H9 (cell line): ENCODE results near the gene GGT5. TPM values are rescaled to one million over a fixed set of nuclear protein-coding genes. Genes with fewer than 3 reads are reported as not detected.

ENCODE experiments used
- DNase-seq: peaks from one replicate; pipeline ENCODE4 v3.0.0-alpha.2; 2017
- H2AFZ ChIP-seq: one replicate; pipeline ENCODE4 v1.6.1; 2013; ENCODE audit warnings: mild to moderate bottlenecking, low read length, control low read depth, moderate library complexity
- H2AK5ac ChIP-seq: 2 replicates; pipeline ENCODE4 v1.6.1; 2013; ENCODE audit warnings: low read length, control low read depth, mixed read lengths; ENCODE audit not compliant: insufficient read length
- H2BK120ac ChIP-seq: one replicate; pipeline ENCODE4 v1.6.1; 2013; ENCODE audit warnings: low read depth, mild to moderate bottlenecking, low read length, control low read depth, inconsistent platforms; ENCODE audit not compliant: poor library complexity, severe bottlenecking
- H2BK12ac ChIP-seq: 2 replicates; pipeline ENCODE4 v1.6.1; 2013; ENCODE audit warnings: low read length, control low read depth, mixed read lengths, low read depth; ENCODE audit not compliant: insufficient read length
- H2BK15ac ChIP-seq: 2 replicates; pipeline ENCODE4 v1.6.1; 2013; ENCODE audit warnings: low read depth, low read length, control low read depth
- H2BK20ac ChIP-seq: one replicate; pipeline ENCODE4 v1.6.1; 2013; ENCODE audit warnings: low read depth, mild to moderate bottlenecking, low read length, control low read depth, inconsistent platforms; ENCODE audit not compliant: poor library complexity, severe bottlenecking
- H2BK5ac ChIP-seq: 2 replicates; pipeline ENCODE4 v1.6.1; 2013; ENCODE audit warnings: low read length, control low read depth, mixed read lengths; ENCODE audit not compliant: insufficient read length
- H3K14ac ChIP-seq: 2 replicates; pipeline ENCODE4 v1.6.1; 2013; ENCODE audit warnings: low read length, control low read depth; ENCODE audit not compliant: insufficient read depth
- H3K18ac ChIP-seq: 2 replicates; pipeline ENCODE4 v1.6.1; 2013; ENCODE audit warnings: low read depth, mild to moderate bottlenecking, mixed read lengths, low read length, control low read depth; ENCODE audit not compliant: insufficient read length
- H3K23ac ChIP-seq: 2 replicates; pipeline ENCODE4 v1.6.1; 2013; ENCODE audit warnings: low read length, control low read depth, mixed read lengths, low read depth; ENCODE audit not compliant: insufficient read length
- H3K23me2 ChIP-seq: 2 replicates; pipeline ENCODE4 v1.6.1; 2013; ENCODE audit warnings: low read depth, mild to moderate bottlenecking, mixed read lengths, low read length, control low read depth; ENCODE audit not compliant: insufficient read length, poor library complexity, severe bottlenecking
- H3K27ac ChIP-seq: 2 replicates; pipeline ENCODE4 v1.5.1; 2013; ENCODE audit warnings: low read length, control low read depth, mixed read lengths, low read depth; ENCODE audit not compliant: insufficient read length
- H3K27me3 ChIP-seq: 2 replicates; pipeline ENCODE4 v1.6.1; 2013; ENCODE audit warnings: low read length, control low read depth, inconsistent platforms; ENCODE audit not compliant: insufficient read depth
- H3K4ac ChIP-seq: 2 replicates; pipeline ENCODE4 v1.6.1; 2013; ENCODE audit warnings: low read depth, mild to moderate bottlenecking, control low read depth, inconsistent platforms, low read length, moderate library complexity
- H3K4me1 ChIP-seq: 2 replicates; pipeline ENCODE4 v1.6.1; 2013; ENCODE audit warnings: low read length, control low read depth, inconsistent platforms; ENCODE audit not compliant: insufficient read depth
- H3K4me2 ChIP-seq: 2 replicates; pipeline ENCODE4 v1.6.1; 2013; ENCODE audit warnings: low read length, control low read depth, mixed read lengths; ENCODE audit not compliant: insufficient read length, insufficient read depth
- H3K56ac ChIP-seq: 2 replicates; pipeline ENCODE4 v1.6.1; 2013; ENCODE audit warnings: low read depth, mild to moderate bottlenecking, mixed read lengths, low read length, control low read depth; ENCODE audit not compliant: insufficient read length
- H3K79me1 ChIP-seq: 2 replicates; pipeline ENCODE4 v1.6.1; 2013; ENCODE audit warnings: low read depth, mild to moderate bottlenecking, moderate library complexity, low read length, control low read depth, inconsistent platforms; ENCODE audit not compliant: insufficient read depth, poor library complexity, severe bottlenecking
- H3K79me2 ChIP-seq: 2 replicates; pipeline ENCODE4 v1.6.1; 2013; ENCODE audit warnings: low read length, control low read depth, inconsistent platforms; ENCODE audit not compliant: insufficient read depth
- H3K9ac ChIP-seq: 2 replicates; pipeline ENCODE4 v1.6.1; 2013; ENCODE audit warnings: low read length, control low read depth, mixed read lengths; ENCODE audit not compliant: insufficient read length; ENCODE audit errors: extremely low read depth
- H3K9me3 ChIP-seq: one replicate; pipeline ENCODE4 v1.6.1; 2013; ENCODE audit warnings: low read depth, low read length, inconsistent platforms; ENCODE audit not compliant: control insufficient read depth
- H3T11ph ChIP-seq: one replicate; pipeline ENCODE4 v1.6.1; 2013; ENCODE audit warnings: mild to moderate bottlenecking, low read length, control low read depth, inconsistent platforms
- H4K20me1 ChIP-seq: one replicate; pipeline ENCODE4 v1.6.1; 2013; ENCODE audit not compliant: control insufficient read depth, insufficient read length, insufficient read depth
- H4K5ac ChIP-seq: 2 replicates; pipeline ENCODE4 v1.6.1; 2013; ENCODE audit warnings: low read depth, mild to moderate bottlenecking, mixed read lengths, low read length, control low read depth; ENCODE audit not compliant: insufficient read length
- H4K8ac ChIP-seq: replicated peaks from 2 replicates; pipeline ENCODE4 v1.6.1; 2013; ENCODE audit warnings: low read length, control low read depth, mixed read lengths, low read depth; ENCODE audit not compliant: insufficient read length
- H4K91ac ChIP-seq: 2 replicates; pipeline ENCODE4 v1.6.1; 2013; ENCODE audit warnings: low read depth, mild to moderate bottlenecking, moderate library complexity, mixed read lengths, low read length, control low read depth; ENCODE audit not compliant: insufficient read length
- H3K27ac Mint-ChIP-seq, 3 experiments: 2 replicates in 2 of 3; 3 replicates in 1 of 3; pipeline ENCODE4 v1.8.0; 2020 to 2021; ENCODE audit warnings: mixed read lengths in 3 of 3, mild to moderate bottlenecking in 1 of 3, moderate library complexity in 1 of 3
- H3K27me3 Mint-ChIP-seq: 2 replicates; pipeline ENCODE4 v1.8.0; 2021; ENCODE audit warnings: low read depth, mild to moderate bottlenecking, moderate library complexity, mixed read lengths
- H3K36me3 Mint-ChIP-seq, 3 experiments: 2 replicates in 2 of 3; 3 replicates in 1 of 3; pipeline ENCODE4 v1.8.0; 2020 to 2021; ENCODE audit warnings: low read depth in 3 of 3, mixed read lengths in 3 of 3; ENCODE audit not compliant: insufficient read depth in 1 of 3
- H3K4me1 Mint-ChIP-seq, 2 experiments: 2 replicates each; pipeline ENCODE4 v1.8.0; 2020; ENCODE audit warnings: mixed read lengths in 2 of 2
- H3K4me3 Mint-ChIP-seq, 2 experiments: 2 replicates in 1 of 2; 3 replicates in 1 of 2; pipeline ENCODE4 v1.8.0; 2020 to 2021; ENCODE audit warnings: mild to moderate bottlenecking in 2 of 2, mixed read lengths in 2 of 2, moderate library complexity in 1 of 2
- H3K9me3 Mint-ChIP-seq, 2 experiments: 2 replicates in 1 of 2; 3 replicates in 1 of 2; pipeline ENCODE4 v1.8.0; 2020; ENCODE audit warnings: mild to moderate bottlenecking in 2 of 2, mixed read lengths in 2 of 2, moderate library complexity in 1 of 2
- WGBS: extraction: QIAGEN DNeasy Blood & Tissue Kit; methylation state at CpG from one replicate; pipeline ENCODE4 v1.1.7; 2013; ENCODE audit warnings: missing lambda C conversion rate, low lambda C conversion rate, mixed read lengths; ENCODE audit not compliant: insufficient read length; ENCODE audit errors: extremely low coverage; 5-methylcytosine and 5-hydroxymethylcytosine counted together
- total RNA-seq: library from RNA; stranded (reverse); gene quantifications from 2 replicates; pipeline ENCODE4 v1.2.1, GENCODE V29; 2021
- TF ChIP-seq, protein P1 (sequence below): fragments of 200-600 bp; sonication (generic); conservative IDR thresholded peaks from 3 replicates; pipeline ENCODE4 v1.8.0; 2021; ENCODE audit warnings: antibody characterized with exemption, mild to moderate bottlenecking

The GGT5 gene
- total RNA-seq, 1 experiment from 2014 or later: 0.20 TPM

DNA sequence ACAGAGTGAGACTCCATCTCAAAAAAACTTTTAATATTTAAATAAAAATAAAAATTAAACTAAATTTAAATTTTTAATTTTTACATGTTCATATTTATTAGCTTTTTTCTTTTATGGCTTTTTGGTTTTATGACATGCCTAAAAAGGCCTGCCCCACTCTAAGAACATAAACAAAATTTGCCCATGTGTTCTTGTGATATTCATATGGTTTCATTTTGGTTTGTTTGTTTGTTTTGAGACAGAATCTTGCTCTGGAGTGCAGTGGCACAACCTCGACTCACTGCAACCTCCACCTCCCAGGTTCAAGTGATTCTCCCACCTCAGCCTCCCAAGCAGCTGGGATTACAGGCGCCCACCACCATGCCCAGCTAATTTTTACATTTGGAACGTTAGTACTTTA lies 35.9 kb downstream of the GGT5 start:
- WGBS: no CpG with 5 or more reads among the region's 3 CpGs
- no peaks in the 10 kb centered on the region for H3K27me3 Mint-ChIP-seq
- peaks cover 13 to 18% of the 10 kb centered on the region in 2 experiments for H3K9me3 Mint-ChIP-seq
- Histone ChIP-seq H3K14ac (no peak overlapping the region), H4K20me1 (no peaks in the 10 kb centered on the region), H3K23ac (no peak overlapping the region), H3K23me2 (no peaks in the 10 kb centered on the region), H3K18ac (no peak overlapping the region), H3K56ac (no peak overlapping the region), H3K27me3 (no peaks in the 10 kb centered on the region), H4K8ac (no peak overlapping the region), H3T11ph (no peak overlapping the region), H3K79me1 (no peaks in the 10 kb centered on the region), H3K9ac (no peak overlapping the region), H2AK5ac (no peak overlapping the region), H3K4me2 (no peak overlapping the region), H3K4ac (no peak overlapping the region), H3K79me2 (no peaks in the 10 kb centered on the region), H2BK120ac (no peak overlapping the region), H3K9me3 (no peaks in the 10 kb centered on the region), H3K4me1 (no peaks in the 10 kb centered on the region; the same call in 1 of the 2 replicates), H2AFZ (no peak overlapping the region), H4K5ac (no peak overlapping the region), H3K27ac (no peak overlapping the region), H4K91ac (no peak overlapping the region), H2BK5ac (no peak overlapping the region), H2BK20ac (no peak overlapping the region), H2BK15ac (no peak overlapping the region), H2BK12ac (no peak overlapping the region)
- H3K4me3 Mint-ChIP-seq: no peak overlapping the region
- TF ChIP-seq, protein P1, sequence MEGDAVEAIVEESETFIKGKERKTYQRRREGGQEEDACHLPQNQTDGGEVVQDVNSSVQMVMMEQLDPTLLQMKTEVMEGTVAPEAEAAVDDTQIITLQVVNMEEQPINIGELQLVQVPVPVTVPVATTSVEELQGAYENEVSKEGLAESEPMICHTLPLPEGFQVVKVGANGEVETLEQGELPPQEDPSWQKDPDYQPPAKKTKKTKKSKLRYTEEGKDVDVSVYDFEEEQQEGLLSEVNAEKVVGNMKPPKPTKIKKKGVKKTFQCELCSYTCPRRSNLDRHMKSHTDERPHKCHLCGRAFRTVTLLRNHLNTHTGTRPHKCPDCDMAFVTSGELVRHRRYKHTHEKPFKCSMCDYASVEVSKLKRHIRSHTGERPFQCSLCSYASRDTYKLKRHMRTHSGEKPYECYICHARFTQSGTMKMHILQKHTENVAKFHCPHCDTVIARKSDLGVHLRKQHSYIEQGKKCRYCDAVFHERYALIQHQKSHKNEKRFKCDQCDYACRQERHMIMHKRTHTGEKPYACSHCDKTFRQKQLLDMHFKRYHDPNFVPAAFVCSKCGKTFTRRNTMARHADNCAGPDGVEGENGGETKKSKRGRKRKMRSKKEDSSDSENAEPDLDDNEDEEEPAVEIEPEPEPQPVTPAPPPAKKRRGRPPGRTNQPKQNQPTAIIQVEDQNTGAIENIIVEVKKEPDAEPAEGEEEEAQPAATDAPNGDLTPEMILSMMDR: no peak
- peaks cover 0 to 18% (median 6%) of the 10 kb centered on the region in 3 experiments; a peak in 4 of 7 replicates for H3K36me3 Mint-ChIP-seq
- no peak overlapping the region for H3K27ac Mint-ChIP-seq
- H3K4me1 Mint-ChIP-seq: peaks cover 37 to 42% of the 10 kb centered on the region in 2 experiments
- no peak for DNase-seq
